ENCODE data around the gene CTSC. TPM values are rescaled to one million over a fixed set of nuclear protein-coding genes. Genes with fewer than 3 reads are reported as not detected.

The CTSC gene
- polyA plus RNA-seq, 1 of the 3 experiments (the other 2 are of a cell fraction): 104 TPM

DNA sequence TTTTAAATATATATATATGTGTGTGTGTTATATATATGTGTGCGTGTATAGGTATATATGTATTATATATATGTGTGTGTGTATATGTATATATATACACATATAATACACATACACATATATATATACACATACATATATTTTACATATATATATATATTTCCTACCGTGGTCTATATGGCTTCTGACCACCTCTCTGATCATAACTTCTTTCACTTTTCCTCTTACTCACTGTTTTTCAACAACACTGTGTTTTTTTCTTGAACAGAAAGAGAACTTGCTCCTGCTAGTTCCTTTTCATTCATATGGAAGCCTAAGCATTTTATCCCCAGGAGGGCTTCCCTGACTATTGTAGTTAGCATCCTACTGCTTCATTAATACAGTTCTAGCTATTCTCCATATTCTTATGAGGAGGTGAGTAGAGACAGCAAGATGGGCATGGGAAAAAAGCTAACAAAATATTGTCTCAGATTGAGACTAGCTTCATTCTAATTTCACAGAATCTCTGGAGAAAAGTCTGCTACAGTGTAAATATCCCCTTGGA lies 38.5 kb upstream of the CTSC start:
- no peak overlapping the region for H3K9ac ChIP-seq
- no peaks in the 10 kb centered on the region for H3K79me2 ChIP-seq (ENCODE audit: insufficient read depth)
- no peaks in the 10 kb centered on the region for H4K20me1 ChIP-seq (ENCODE audit: insufficient read depth)
- H3K9me3 ChIP-seq: no peaks in the 10 kb centered on the region
- H3K36me3 ChIP-seq (replicated peaks in 1 of 2; ENCODE audit: control insufficient read depth in 1 of 2, insufficient read depth in 2 of 2, low read length in 1 of 2): no peaks in the 10 kb centered on the region
- H3F3A ChIP-seq (replicated peaks; ENCODE audit: insufficient read depth): no peaks in the 10 kb centered on the region
- H3K27me3 ChIP-seq (ENCODE audit: insufficient read depth): no peaks in the 10 kb centered on the region
- no peak for DNase-seq
- 50% methylated on average over 2 of the region's 2 CpGs for WGBS (ENCODE audit: low lambda C conversion rate)
- no peaks in the 10 kb centered on the region for H3K9me2 ChIP-seq
- H2AFZ ChIP-seq (ENCODE audit: low read depth): no peak overlapping the region
- CTCF ChIA-PET: interaction anchor here (0.9 kb wide), 1 partner anchor 24 kb away, joined by 3 read pairs; no protein-coding TSS in a partner anchor
- H3K27ac ChIP-seq (ENCODE audit: low read depth in 2 of 2, low read length in 1 of 2): no peak overlapping the region
- H3K4me3 ChIP-seq (ENCODE audit: low read depth in 2 of 2, low read length in 1 of 2): no peak overlapping the region
- no peak for TF ChIP-seq CHD2 (IDR thresholded peaks at IDR 0.05; ENCODE audit: low read length, partially characterized antibody)
- TF ChIP-seq, protein P1, sequence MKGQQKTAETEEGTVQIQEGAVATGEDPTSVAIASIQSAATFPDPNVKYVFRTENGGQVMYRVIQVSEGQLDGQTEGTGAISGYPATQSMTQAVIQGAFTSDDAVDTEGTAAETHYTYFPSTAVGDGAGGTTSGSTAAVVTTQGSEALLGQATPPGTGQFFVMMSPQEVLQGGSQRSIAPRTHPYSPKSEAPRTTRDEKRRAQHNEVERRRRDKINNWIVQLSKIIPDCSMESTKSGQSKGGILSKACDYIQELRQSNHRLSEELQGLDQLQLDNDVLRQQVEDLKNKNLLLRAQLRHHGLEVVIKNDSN (IDR thresholded peaks at IDR 0.05; ENCODE audit: borderline replicate concordance, low read depth): no peak
- POLR2A ChIA-PET: no interaction called here
- H3K4me2 ChIP-seq: no peak overlapping the region
- H3K4me1 ChIP-seq (ENCODE audit: control insufficient read depth in 1 of 2, insufficient read depth in 2 of 2, low read depth in 1 of 2, low read length in 1 of 2): no peaks in the 10 kb centered on the region

DNA sequence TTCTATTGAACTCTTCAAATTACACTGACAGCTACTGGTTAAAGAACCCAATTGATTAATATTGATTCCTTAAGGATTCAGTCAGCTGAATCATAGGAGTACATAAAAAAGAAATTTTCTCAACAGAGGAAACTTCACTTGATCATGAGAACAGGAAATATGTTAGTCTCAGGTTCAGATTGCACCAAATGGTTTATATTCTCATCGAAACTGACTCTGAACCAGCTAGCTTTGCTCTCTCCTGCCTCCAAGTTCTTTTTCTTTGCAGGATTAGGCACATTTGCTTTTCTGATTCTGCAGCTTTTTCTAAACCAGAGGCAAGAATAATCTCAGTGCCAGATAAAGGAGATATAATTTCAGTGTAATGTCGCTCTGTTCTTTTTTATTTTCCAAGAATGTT lies 33.2 kb upstream of the CTSC start:
- DNase-seq: no peak
- TF ChIP-seq, protein P2, sequence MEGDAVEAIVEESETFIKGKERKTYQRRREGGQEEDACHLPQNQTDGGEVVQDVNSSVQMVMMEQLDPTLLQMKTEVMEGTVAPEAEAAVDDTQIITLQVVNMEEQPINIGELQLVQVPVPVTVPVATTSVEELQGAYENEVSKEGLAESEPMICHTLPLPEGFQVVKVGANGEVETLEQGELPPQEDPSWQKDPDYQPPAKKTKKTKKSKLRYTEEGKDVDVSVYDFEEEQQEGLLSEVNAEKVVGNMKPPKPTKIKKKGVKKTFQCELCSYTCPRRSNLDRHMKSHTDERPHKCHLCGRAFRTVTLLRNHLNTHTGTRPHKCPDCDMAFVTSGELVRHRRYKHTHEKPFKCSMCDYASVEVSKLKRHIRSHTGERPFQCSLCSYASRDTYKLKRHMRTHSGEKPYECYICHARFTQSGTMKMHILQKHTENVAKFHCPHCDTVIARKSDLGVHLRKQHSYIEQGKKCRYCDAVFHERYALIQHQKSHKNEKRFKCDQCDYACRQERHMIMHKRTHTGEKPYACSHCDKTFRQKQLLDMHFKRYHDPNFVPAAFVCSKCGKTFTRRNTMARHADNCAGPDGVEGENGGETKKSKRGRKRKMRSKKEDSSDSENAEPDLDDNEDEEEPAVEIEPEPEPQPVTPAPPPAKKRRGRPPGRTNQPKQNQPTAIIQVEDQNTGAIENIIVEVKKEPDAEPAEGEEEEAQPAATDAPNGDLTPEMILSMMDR (IDR thresholded peaks at IDR 0.05): no peak
- no peak for TF ChIP-seq POLR2AphosphoS5 (IDR thresholded peaks at IDR 0.05; ENCODE audit: low read depth, low read length)
- H3K9me2 ChIP-seq: no peaks in the 10 kb centered on the region
- H3K4me3 ChIP-seq (ENCODE audit: low read depth in 2 of 2, low read length in 1 of 2): no peak overlapping the region
- H3K27me3 ChIP-seq (ENCODE audit: insufficient read depth): no peaks in the 10 kb centered on the region
- H3K4me1 ChIP-seq (ENCODE audit: control insufficient read depth in 1 of 2, insufficient read depth in 2 of 2, low read depth in 1 of 2, low read length in 1 of 2): no peaks in the 10 kb centered on the region
- no peak overlapping the region for H3K9ac ChIP-seq
- no peaks in the 10 kb centered on the region for H3K36me3 ChIP-seq (replicated peaks in 1 of 2; ENCODE audit: control insufficient read depth in 1 of 2, insufficient read depth in 2 of 2, low read length in 1 of 2)
- no peaks in the 10 kb centered on the region for H3K9me3 ChIP-seq
- WGBS (ENCODE audit: low lambda C conversion rate): 82% methylated on average over 2 of the region's 2 CpGs
- no peaks in the 10 kb centered on the region for H4K20me1 ChIP-seq (ENCODE audit: insufficient read depth)
- H2AFZ ChIP-seq (ENCODE audit: low read depth): no peak overlapping the region
- H3K79me2 ChIP-seq (ENCODE audit: insufficient read depth): no peaks in the 10 kb centered on the region
- no peaks in the 10 kb centered on the region for H3F3A ChIP-seq (replicated peaks; ENCODE audit: insufficient read depth)
- no peak overlapping the region for H3K27ac ChIP-seq (ENCODE audit: low read depth in 2 of 2, low read length in 1 of 2)
- no peak overlapping the region for H3K4me2 ChIP-seq
- ChIA-PET POLR2A (no interaction called here), CTCF (no interaction called here)

DNA sequence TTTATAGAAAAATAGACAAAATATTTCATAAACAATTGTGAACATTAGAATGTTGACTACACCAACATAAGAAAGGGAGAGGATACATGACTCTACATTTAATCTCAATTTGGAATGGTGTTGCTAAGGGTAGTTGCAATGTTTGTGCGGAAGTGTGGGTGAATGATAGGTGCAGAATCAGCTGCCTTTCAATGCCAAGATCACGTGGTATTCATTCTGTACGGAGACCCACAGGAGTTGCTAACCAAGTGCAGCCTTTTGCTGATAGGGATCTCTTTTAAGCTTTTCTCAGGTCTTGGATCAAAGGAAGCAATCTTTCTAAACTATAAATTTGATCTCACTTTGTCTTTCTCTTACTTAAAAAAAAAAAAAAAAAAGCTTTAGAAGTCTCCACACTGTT lies 29.8 kb upstream of the CTSC start:
- Histone ChIP-seq H4K20me1 (ENCODE audit: insufficient read depth) (no peaks in the 10 kb centered on the region), H3K4me1 (ENCODE audit: control insufficient read depth in 1 of 2, insufficient read depth in 2 of 2, low read depth in 1 of 2, low read length in 1 of 2) (peaks cover 0 to 7% of the 10 kb centered on the region in 2 experiments; a peak in 1 of 4 replicates), H3K9ac (no peak overlapping the region), H3K4me3 (ENCODE audit: low read depth in 2 of 2, low read length in 1 of 2) (no peak overlapping the region), H3F3A (replicated peaks; ENCODE audit: insufficient read depth) (no peaks in the 10 kb centered on the region), H3K27me3 (ENCODE audit: insufficient read depth) (no peaks in the 10 kb centered on the region), H3K27ac (ENCODE audit: low read depth in 2 of 2, low read length in 1 of 2) (no peak overlapping the region), H3K9me3 (no peaks in the 10 kb centered on the region), H3K4me2 (no peak overlapping the region), H3K9me2 (no peaks in the 10 kb centered on the region), H3K36me3 (replicated peaks in 1 of 2; ENCODE audit: control insufficient read depth in 1 of 2, insufficient read depth in 2 of 2, low read length in 1 of 2) (no peaks in the 10 kb centered on the region), H3K79me2 (ENCODE audit: insufficient read depth) (no peaks in the 10 kb centered on the region), H2AFZ (ENCODE audit: low read depth) (no peak overlapping the region)
- CTCF ChIA-PET: no interaction called here
- WGBS (ENCODE audit: low lambda C conversion rate): 53% methylated on average over 3 of the region's 3 CpGs
- no peak for DNase-seq
- POLR2A ChIA-PET: no interaction called here
- TF ChIP-seq, protein P3, sequence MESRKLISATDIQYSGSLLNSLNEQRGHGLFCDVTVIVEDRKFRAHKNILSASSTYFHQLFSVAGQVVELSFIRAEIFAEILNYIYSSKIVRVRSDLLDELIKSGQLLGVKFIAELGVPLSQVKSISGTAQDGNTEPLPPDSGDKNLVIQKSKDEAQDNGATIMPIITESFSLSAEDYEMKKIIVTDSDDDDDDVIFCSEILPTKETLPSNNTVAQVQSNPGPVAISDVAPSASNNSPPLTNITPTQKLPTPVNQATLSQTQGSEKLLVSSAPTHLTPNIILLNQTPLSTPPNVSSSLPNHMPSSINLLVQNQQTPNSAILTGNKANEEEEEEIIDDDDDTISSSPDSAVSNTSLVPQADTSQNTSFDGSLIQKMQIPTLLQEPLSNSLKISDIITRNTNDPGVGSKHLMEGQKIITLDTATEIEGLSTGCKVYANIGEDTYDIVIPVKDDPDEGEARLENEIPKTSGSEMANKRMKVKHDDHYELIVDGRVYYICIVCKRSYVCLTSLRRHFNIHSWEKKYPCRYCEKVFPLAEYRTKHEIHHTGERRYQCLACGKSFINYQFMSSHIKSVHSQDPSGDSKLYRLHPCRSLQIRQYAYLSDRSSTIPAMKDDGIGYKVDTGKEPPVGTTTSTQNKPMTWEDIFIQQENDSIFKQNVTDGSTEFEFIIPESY (IDR thresholded peaks at IDR 0.05; ENCODE audit: borderline replicate concordance, low read depth): no peak
- TF ChIP-seq NRF1 (IDR thresholded peaks at IDR 0.05; ENCODE audit: low read depth, low read length) (no peak), RXRA (IDR thresholded peaks at IDR 0.05; ENCODE audit: borderline replicate concordance, low read depth) (no peak), CHD2 (IDR thresholded peaks at IDR 0.05; ENCODE audit: low read length, partially characterized antibody) (no peak), JUND (IDR thresholded peaks at IDR 0.05) (no peak), TEAD4 (IDR thresholded peaks at IDR 0.05; ENCODE audit: borderline replicate concordance, insufficient read depth) (no peak), NFIC (IDR thresholded peaks at IDR 0.05; ENCODE audit: borderline replicate concordance) (no peak), RFX5 (IDR thresholded peaks at IDR 0.05; ENCODE audit: low read length) (no peak)
- TF ChIP-seq, protein P4, sequence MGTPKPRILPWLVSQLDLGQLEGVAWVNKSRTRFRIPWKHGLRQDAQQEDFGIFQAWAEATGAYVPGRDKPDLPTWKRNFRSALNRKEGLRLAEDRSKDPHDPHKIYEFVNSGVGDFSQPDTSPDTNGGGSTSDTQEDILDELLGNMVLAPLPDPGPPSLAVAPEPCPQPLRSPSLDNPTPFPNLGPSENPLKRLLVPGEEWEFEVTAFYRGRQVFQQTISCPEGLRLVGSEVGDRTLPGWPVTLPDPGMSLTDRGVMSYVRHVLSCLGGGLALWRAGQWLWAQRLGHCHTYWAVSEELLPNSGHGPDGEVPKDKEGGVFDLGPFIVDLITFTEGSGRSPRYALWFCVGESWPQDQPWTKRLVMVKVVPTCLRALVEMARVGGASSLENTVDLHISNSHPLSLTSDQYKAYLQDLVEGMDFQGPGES (IDR thresholded peaks at IDR 0.05; ENCODE audit: low read depth, low read length): no peak
- TF ChIP-seq, protein P5, sequence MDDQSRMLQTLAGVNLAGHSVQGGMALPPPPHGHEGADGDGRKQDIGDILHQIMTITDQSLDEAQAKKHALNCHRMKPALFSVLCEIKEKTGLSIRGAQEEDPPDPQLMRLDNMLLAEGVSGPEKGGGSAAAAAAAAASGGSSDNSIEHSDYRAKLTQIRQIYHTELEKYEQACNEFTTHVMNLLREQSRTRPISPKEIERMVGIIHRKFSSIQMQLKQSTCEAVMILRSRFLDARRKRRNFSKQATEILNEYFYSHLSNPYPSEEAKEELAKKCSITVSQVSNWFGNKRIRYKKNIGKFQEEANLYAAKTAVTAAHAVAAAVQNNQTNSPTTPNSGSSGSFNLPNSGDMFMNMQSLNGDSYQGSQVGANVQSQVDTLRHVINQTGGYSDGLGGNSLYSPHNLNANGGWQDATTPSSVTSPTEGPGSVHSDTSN (IDR thresholded peaks at IDR 0.05): no peak
